Measurements from ENCODE around the gene MEIS1.

DNA sequence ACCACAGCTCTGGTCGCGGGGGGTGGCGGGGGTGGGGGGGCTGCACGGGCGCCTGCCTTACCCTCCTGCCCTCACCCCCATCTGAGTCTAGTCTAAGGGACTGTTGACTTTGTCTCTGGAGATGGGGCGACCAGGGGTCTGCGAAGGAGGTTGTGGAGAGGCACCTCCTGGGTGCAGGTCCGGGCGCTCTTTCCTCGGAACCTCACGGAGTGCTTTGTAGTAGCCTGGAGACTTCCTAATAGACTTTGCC is 141.3 kb downstream of the MEIS1 start:
- TF ChIP-seq, protein P1, sequence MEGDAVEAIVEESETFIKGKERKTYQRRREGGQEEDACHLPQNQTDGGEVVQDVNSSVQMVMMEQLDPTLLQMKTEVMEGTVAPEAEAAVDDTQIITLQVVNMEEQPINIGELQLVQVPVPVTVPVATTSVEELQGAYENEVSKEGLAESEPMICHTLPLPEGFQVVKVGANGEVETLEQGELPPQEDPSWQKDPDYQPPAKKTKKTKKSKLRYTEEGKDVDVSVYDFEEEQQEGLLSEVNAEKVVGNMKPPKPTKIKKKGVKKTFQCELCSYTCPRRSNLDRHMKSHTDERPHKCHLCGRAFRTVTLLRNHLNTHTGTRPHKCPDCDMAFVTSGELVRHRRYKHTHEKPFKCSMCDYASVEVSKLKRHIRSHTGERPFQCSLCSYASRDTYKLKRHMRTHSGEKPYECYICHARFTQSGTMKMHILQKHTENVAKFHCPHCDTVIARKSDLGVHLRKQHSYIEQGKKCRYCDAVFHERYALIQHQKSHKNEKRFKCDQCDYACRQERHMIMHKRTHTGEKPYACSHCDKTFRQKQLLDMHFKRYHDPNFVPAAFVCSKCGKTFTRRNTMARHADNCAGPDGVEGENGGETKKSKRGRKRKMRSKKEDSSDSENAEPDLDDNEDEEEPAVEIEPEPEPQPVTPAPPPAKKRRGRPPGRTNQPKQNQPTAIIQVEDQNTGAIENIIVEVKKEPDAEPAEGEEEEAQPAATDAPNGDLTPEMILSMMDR (optimal IDR thresholded peaks at IDR 0.05 in 1 of 3, IDR thresholded peaks at IDR 0.05 in 1 of 3, conservative IDR thresholded peaks at IDR 0.05 in 1 of 3; ENCODE audit: extremely low read depth in 1 of 3, insufficient read depth in 2 of 3, low read length in 3 of 3): no peak
- TF ChIP-seq EZH2 (IDR thresholded peaks at IDR 0.05; ENCODE audit: low read length): no peak

Data from keratinocyte (primary cell).